ENCODE measurements around the gene CDC20. TPM values are rescaled to one million over a fixed set of nuclear protein-coding genes. Genes with fewer than 3 reads are reported as not detected.

Gene CDC20
- total and polyA plus RNA-seq, 10 of the 15 experiments (the other 5 are each of a cell fraction or from before 2014, with no cell fraction given), result 36.3 to 347 (median 150) TPM

- Histone ChIP-seq H3K9ac (ENCODE audit: control insufficient read depth, insufficient read depth, low read length) (peak overlapping the region; percentile 78), H3K4me3 (peak overlapping the region; percentile 87), H3K27ac (ENCODE audit: control insufficient read depth, insufficient read depth) (peak overlapping the region; percentile 82), H3K9me3 (replicated peaks; ENCODE audit: control insufficient read depth, insufficient read depth, low read length) (no peaks in the 10 kb centered on the region), H3K79me2 (ENCODE audit: control insufficient read depth, insufficient read depth, low read length) (peaks cover 43% of the 10 kb centered on the region), H3K36me3 (ENCODE audit: control insufficient read depth in 2 of 2, insufficient read depth in 2 of 2, low read length in 1 of 2) (peaks cover 3 to 27% of the 10 kb centered on the region in 2 experiments), H3K27me3 (replicated peaks in 1 of 2; ENCODE audit: control insufficient read depth in 2 of 2, insufficient read depth in 2 of 2, low read length in 1 of 2) (no peaks in the 10 kb centered on the region), H3K4me2 (ENCODE audit: control insufficient read depth, insufficient read depth) (peak overlapping the region; percentile 93), H3K4me1 (ENCODE audit: control insufficient read depth, insufficient read depth, low read length) (peaks cover 18% of the 10 kb centered on the region), H2AFZ (ENCODE audit: control insufficient read depth, low read depth, low read length) (no peak overlapping the region), H4K20me1 (ENCODE audit: control insufficient read depth, insufficient read depth) (no peaks in the 10 kb centered on the region; the same call in 1 of the 2 replicates)
- SMC1A ChIA-PET (ENCODE audit: uncharacterized antibody, unreplicated experiment), result interaction anchor here (0.5 to 3.3 kb wide), 6 partner anchors 11 to 630 kb away, joined by 3 to 14 read pairs (median 4); no protein-coding TSS in a partner anchor
- DNase-seq (ENCODE audit: low read depth, low spot score) (no peak), ATAC-seq (no peak), FAIRE-seq (no peak)
- in situ Hi-C loops (cut with MboI), result no loop called here
- no TSS peak for BruUV-seq (replicated peaks)
- POLR2A ChIA-PET, result interaction anchor here (1.2 to 4.5 kb wide), 5 partner anchors 11 to 30 kb away, joined by 3 to 15 read pairs (median 5); partner anchors contain the start of genes CDC20 and ELOVL1
- RAD21 ChIA-PET (ENCODE audit: unreplicated experiment), result interaction anchor here (0.6 to 3.4 kb wide), 4 partner anchors 12 to 150 kb away, joined by 3 to 19 read pairs (median 6); partner anchors contain the start of gene CDC20
- 51% methylated on average over 3 of the region's 3 CpGs for WGBS (ENCODE audit: insufficient coverage, insufficient replicate concordance, low lambda C conversion rate, missing lambda C conversion rate)
- CTCF ChIA-PET, result interaction anchor here (1.4 to 3.0 kb wide), 4 partner anchors 11 to 149 kb away, joined by 5 to 14 read pairs (median 6); partner anchors contain the start of gene ELOVL1
- intact Hi-C loops (cut with micrococcal nuclease; ENCODE audit: unreplicated experiment), result loop anchor here (2.0 kb wide), 1 partner anchor 20 kb away; the partner anchor contains the start of gene ELOVL1
- TF ChIP-seq SUPT20H (IDR thresholded peaks at IDR 0.05; ENCODE audit: borderline replicate concordance, control insufficient read depth, low read depth, low read length) (no peak), HDAC6 (IDR thresholded peaks at IDR 0.05; ENCODE audit: unreplicated experiment) (no peak), HSF1 (IDR thresholded peaks at IDR 0.05; ENCODE audit: low read depth, low read length) (no peak), NKRF (conservative IDR thresholded peaks at IDR 0.05) (no peak), GATAD2B (conservative IDR thresholded peaks at IDR 0.05; ENCODE audit: low read depth) (no peak), IRF4 (IDR thresholded peaks at IDR 0.05; ENCODE audit: low read depth, low read length) (no peak), RCOR1 (conservative IDR thresholded peaks at IDR 0.05; ENCODE audit: low read depth, low read length) (no peak), CEBPZ (IDR thresholded peaks at IDR 0.05; ENCODE audit: low read depth, low read length) (no peak), SIX5 (IDR thresholded peaks at IDR 0.05; ENCODE audit: low read depth, low read length, severe bottlenecking) (no peak), PKNOX1 (IDR thresholded peaks at IDR 0.05) (no peak), WRNIP1 (IDR thresholded peaks at IDR 0.05; ENCODE audit: borderline replicate concordance, low read depth, low read length) (no peak), SMAD5 (IDR thresholded peaks at IDR 0.05; ENCODE audit: low read depth) (no peak), BRCA1 (IDR thresholded peaks at IDR 0.05; ENCODE audit: low read depth, low read length) (no peak), FOXK2 (IDR thresholded peaks at IDR 0.05) (no peak), EP300 (IDR thresholded peaks at IDR 0.05; ENCODE audit: borderline replicate concordance in 1 of 2, control insufficient read depth in 1 of 2, low read depth in 2 of 2, low read length in 2 of 2) (no peak)
These were observed 29.8 kb downstream of the CDC20 start for GRCh38 chr1:43388613-43389012.

All from GM12878 (cell line).